Measurements from ENCODE around the gene TMEM255B. TPM values are rescaled to one million over a fixed set of nuclear protein-coding genes. Genes with fewer than 3 reads are reported as not detected.

Gene TMEM255B
- total and polyA plus RNA-seq, 9 of the 15 experiments (the other 6 are each of a cell fraction or from before 2014, with no cell fraction given), result 0.01 to 0.75 (median 0.23) TPM

- TF ChIP-seq BRF2 (IDR thresholded peaks at IDR 0.05; ENCODE audit: borderline replicate concordance, insufficient read depth, insufficient read length), result no peak
- 0 out of 2 replicates have a peak, but pooled peaks have one; percentile 84 for TF ChIP-seq TSC22D4 (tag; IDR thresholded peaks at IDR 0.05)
- TF ChIP-seq BMI1 (IDR thresholded peaks at IDR 0.05; ENCODE audit: low read length), result no peak
- TF ChIP-seq ESRRB (CRISPR knock-in tag; IDR thresholded peaks at IDR 0.05; ENCODE audit: borderline replicate concordance), result no peak
- TF ChIP-seq ZBTB33 (CRISPR knock-in tag; IDR thresholded peaks at IDR 0.05), result peak; percentile 92
- no peak for TF ChIP-seq ZZZ3 (IDR thresholded peaks at IDR 0.05)
- TF ChIP-seq ZC3H11A (IDR thresholded peaks at IDR 0.05; ENCODE audit: low read depth, low read length), result no peak
- no peak for TF ChIP-seq E2F6 (IDR thresholded peaks at IDR 0.05; ENCODE audit: borderline replicate concordance in 1 of 2, extremely low read depth in 1 of 2, insufficient read depth in 1 of 2, insufficient read length in 1 of 2, low read depth in 1 of 2, low read length in 1 of 2, poor library complexity in 1 of 2, severe bottlenecking in 1 of 2)
- TF ChIP-seq HLTF (IDR thresholded peaks at IDR 0.05), result no peak
- TF ChIP-seq PML (IDR thresholded peaks at IDR 0.05; ENCODE audit: low read length), result no peak
- no peak for TF ChIP-seq CC2D1A (IDR thresholded peaks at IDR 0.05)
- no peak for TF ChIP-seq ZNF239 (CRISPR knock-in tag; IDR thresholded peaks at IDR 0.05)
- no peak for TF ChIP-seq RBM15 (IDR thresholded peaks at IDR 0.05; ENCODE audit: insufficient read depth, low read length)
- no peak for TF ChIP-seq ZBTB5 (IDR thresholded peaks at IDR 0.05)
- TF ChIP-seq HDAC1 (IDR thresholded peaks at IDR 0.05), result no peak
- no peak for TF ChIP-seq GABPB2 (CRISPR knock-in tag; conservative IDR thresholded peaks at IDR 0.05)
- TF ChIP-seq ZNF146 (CRISPR knock-in tag; IDR thresholded peaks at IDR 0.05; ENCODE audit: unreplicated experiment), result no peak
- TF ChIP-seq HDAC6 (IDR thresholded peaks at IDR 0.05; ENCODE audit: low read depth, low read length), result no peak
- TF ChIP-seq ZKSCAN1 (IDR thresholded peaks at IDR 0.05; ENCODE audit: low read depth, low read length), result no peak
- peak; percentile 57 for TF ChIP-seq EGR1 (conservative IDR thresholded peaks at IDR 0.05)
- peak; percentile 89 for TF ChIP-seq ZNF24 (IDR thresholded peaks at IDR 0.05)
- TF ChIP-seq SP1 (CRISPR knock-in tag; IDR thresholded peaks at IDR 0.05), result no peak
Observed at GRCh38 chr13:113850722-113851479, 91.9 kb downstream of the TMEM255B start (continued).
